ENCODE data around the gene CA11.

GRCh38 chr19:48614436-48615230 is 31.4 kb downstream of the CA11 start, which contains the start of gene FAM83E:
- TF ChIP-seq RFX5 (IDR thresholded peaks at IDR 0.05; ENCODE audit: low read length), result no peak
- no peak for TF ChIP-seq POLR2AphosphoS5 (IDR thresholded peaks at IDR 0.05; ENCODE audit: low read depth, low read length)
- TF ChIP-seq TAF1 (IDR thresholded peaks at IDR 0.05; ENCODE audit: borderline replicate concordance, low read depth, low read length), result no peak

Data from SK-N-SH (cell line).